Measurements from ENCODE around the gene FGGY.

The FGGY gene

GRCh38 chr1:59684698-59685097 is 387.8 kb downstream of the FGGY start:
- no peak for DNase-seq (ENCODE audit: low read depth)

DNA sequence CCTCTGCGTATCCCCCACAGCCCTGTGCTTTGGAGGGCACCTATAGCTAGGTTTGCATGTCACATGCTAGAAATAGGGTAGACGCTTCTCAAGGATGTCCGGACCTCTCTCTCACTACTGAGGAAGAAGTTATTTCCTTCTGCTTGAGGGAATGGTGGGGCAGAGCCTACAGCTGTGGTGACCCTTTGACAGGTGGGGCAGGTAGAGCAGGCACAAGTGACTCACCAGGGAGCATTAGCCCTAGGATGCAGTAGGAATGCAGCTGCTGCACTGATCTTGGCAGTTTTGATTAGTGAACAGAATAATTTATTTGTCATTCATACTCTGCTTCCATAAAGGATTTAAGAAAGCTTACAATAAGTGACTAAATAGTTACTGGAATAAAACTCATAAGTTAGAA is 388.2 kb downstream of the FGGY start:
- DNase-seq (ENCODE audit: low read depth) = no peak

DNA sequence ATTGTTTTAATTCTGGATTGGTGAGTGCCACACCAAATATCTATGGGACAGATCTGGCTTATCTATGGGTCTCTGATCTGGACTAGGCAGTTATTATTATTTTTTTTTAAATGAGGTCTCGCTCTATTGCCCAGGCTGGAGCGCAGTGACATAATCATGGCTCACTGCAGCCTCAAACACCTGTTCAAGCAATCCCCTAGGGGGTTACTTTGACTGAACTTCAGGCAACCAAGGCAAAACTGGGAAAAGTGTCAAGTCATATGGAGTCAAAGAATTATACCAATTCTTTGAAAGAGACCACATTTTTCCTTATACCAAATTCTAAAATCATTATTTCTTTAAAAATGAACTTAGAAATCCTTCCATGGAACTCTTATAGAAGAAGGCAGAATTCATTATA is 388.8 kb downstream of the FGGY start:
- no peak for DNase-seq (ENCODE audit: low read depth)

- DNase-seq (ENCODE audit: low read depth) = no peak
Measured at GRCh38 chr1:59686170-59686569, 389.3 kb downstream of the FGGY start.

DNA sequence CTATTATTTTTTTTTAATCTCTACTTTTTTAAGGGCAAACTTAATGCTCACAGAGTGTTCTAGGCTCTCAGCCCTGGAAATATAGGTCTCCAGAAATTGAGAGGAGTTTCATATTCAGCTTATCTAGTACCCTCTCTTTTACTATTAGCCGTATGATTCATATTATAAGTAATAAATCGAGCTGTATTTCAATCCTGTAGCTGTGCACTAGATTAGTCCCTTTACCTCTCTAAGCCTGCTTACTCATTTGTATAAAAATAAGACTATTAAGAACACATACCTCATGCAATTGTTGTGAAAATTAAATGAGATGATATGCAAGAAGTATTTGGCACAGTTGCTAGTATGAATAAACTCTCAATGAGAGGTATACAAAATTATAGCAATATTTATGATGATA is 389.7 kb downstream of the FGGY start:
- no peak for DNase-seq (ENCODE audit: low read depth)

GRCh38 chr1:59687081-59687480 is 390.2 kb downstream of the FGGY start:
- DNase-seq (ENCODE audit: low read depth) = no peak

GRCh38 chr1:59688976-59689375 is 392.1 kb downstream of the FGGY start:
- no peak for DNase-seq (ENCODE audit: low read depth)

- DNase-seq (ENCODE audit: low read depth) = no peak
Measured at GRCh38 chr1:59689730-59690129, 392.8 kb downstream of the FGGY start.

- no peak for DNase-seq (ENCODE audit: low read depth)
Measured at GRCh38 chr1:59690171-59690930, 393.5 kb downstream of the FGGY start.

- DNase-seq (ENCODE audit: low read depth) = no peak
Measured at GRCh38 chr1:59691261-59691660, 394.4 kb downstream of the FGGY start.

DNA sequence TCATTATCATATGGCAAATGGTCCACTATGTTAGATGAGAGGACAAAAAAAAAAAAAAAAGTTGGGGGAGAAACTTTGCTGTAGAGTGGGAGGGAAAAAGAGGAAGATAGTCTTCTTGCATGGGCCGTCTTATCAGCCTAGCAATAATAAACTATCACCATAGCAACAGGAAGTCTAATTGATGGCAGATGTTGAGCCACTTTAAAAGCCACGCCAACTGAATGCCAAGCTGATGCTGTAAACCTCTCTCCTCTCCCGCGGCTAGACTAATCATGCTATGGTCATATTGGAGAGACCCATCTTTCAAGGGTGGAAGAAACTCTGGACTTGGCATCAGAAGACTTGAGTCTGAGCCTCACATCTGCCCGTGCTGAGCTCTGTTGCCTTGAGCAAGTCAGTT is 395.7 kb downstream of the FGGY start:
- DNase-seq (ENCODE audit: low read depth) = no peak

GRCh38 chr1:59693406-59693805 is 396.5 kb downstream of the FGGY start:
- DNase-seq (ENCODE audit: low read depth) = no peak

DNA sequence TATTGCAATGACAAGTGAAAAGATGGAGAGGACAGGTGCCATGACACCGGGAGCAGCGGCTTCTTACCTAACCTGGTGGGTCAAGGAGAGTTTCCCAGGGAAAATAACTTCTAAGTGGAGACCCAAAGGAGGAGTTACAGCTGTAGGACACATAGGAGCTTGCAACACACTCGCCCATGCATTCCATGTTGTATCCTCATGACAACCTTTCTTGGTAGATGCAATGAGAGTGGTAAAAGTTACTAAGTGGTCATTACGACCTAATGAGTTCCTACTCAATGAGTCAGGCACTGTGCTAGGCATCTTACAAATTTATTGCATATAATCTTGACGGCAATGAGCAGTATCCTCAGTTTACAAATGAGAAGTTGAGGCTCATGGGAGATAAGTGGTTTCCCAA is 398.4 kb downstream of the FGGY start:
- no peak for DNase-seq (ENCODE audit: low read depth)

DNA sequence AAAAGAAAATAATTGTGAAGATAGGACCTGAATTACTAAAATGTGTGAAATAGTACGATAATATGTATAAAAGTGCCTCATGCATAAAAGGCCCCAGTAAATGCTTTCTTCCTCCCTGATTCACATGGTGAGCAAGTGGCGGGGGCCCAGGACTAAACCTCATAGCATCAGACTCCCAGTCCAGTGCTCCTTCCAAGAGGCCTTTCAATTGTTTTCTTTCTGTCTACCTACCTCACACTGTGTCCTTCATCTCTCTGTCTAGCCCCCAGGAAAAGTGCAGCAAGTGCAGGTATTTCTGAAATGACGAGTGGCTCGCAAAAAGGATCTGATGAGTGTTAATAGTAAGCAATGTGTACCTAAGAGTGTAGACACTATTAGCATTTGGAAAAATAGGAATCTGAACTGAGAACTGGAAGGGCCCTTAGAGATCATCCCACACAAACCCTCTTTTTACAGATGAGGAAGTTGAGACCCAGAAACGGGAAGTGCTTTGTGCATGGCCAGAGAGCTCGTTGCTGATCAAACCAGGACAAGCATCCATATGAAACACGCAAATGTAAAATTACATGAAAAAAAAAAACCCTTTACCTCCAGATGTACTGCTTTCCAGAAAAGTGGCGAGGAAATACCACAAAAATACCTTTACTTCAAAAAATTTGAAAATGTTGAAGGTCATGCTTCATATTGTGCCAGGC is 399.7 kb downstream of the FGGY start:
- no peak for DNase-seq (ENCODE audit: low read depth)

DNA sequence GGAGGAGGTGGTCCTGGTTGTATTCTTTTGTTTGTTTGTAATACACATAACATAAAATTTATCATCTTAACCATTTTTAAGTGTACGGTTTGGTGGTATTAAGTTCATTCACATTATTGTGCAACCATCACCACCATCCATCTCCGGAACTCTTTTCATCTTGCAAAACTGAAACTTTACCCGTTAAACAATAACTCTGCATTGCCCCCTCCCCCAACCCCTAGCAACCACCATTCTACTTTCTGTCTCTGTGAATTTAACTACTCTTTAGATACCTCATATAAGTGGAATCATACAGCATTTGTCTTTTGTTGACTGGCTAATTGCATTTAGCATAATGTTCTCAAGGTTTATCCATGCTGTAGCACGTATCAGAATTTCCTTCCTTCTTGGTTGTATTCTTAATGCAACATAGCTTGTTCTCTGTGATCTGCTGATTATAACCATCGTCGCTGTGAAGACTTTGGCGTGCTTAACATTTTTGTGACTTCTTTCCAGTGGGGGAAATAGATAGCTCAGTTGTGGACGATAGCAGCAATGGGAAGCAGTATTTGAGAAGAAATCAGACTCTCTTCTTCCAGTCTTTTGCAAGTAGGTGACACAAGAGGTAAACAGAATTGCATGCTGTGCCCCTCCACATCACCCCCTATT is 400.4 kb downstream of the FGGY start:
- DNase-seq (ENCODE audit: low read depth) = no peak

- no peak for DNase-seq (ENCODE audit: low read depth)
Measured at GRCh38 chr1:59698386-59698785, 401.5 kb downstream of the FGGY start.

- no peak for DNase-seq (ENCODE audit: low read depth)
Measured at GRCh38 chr1:59699227-59699847, 402.4 kb downstream of the FGGY start.

- no peak for DNase-seq (ENCODE audit: low read depth)
Measured at GRCh38 chr1:59701376-59701775, 404.5 kb downstream of the FGGY start.

DNA sequence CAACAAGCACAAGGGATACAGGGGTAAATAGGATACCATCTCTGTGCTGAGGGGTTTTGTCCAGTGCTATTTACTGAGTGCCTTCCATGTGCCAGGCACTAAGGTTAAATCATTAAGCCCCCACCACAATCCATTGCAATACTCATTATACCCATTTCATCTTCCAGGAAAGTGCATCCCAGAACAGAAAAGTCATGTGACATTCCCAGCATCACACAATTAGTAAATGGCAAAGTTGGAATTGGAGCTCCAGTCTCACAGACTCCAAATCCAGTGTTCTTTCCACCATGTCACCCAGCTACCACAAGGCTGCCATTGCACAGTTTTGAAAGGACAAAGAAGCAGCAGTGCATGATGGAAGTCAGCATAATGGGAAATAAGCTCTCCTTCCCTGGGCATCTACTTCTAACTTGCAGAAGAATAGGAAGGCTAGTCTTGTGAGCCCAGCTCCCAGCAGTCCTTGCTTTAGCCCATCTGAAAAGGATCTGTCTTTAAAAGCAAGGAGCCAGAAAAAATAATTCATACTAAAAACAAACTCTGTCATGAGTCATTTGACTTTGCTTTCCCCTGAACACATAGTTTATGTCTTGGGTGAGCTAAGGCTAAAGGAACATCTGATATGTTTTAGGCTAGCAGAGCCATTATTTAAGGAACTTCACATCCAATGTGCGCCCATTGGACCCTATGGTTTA is 406.5 kb downstream of the FGGY start:
- DNase-seq (ENCODE audit: low read depth) = no peak

- no peak for DNase-seq (ENCODE audit: low read depth)
Measured at GRCh38 chr1:59703918-59704378, 407.1 kb downstream of the FGGY start.

DNA sequence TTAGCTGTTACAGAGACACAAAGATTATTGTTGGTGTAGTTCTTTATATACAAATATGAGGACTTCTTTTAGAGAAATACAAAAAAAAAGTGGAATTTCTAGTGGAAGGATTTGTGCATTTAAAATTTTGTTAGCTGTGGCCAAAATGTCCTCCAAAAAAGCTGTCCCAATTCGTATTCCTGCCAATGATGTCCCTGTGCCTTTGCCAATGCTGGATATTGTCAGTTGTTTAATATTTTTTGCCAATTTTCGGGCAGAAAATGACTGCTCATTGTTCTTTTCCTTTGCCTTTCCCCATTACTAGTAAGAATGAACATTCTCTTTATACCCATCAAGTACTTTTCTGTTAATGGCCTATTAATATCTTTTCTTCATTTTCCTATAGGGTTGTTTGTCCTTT is 407.8 kb downstream of the FGGY start:
- DNase-seq (ENCODE audit: low read depth) = no peak
